GM12892 (cell line): ENCODE data around the gene IL17REL.

Source experiments
- POLR2A ChIP-seq: IDR thresholded peaks from 2 replicates; pipeline ENCODE4 v1.6.1; 2011; ENCODE audit warnings: low read depth, low read length, control low read depth
- POLR2AphosphoS5 ChIP-seq: IDR thresholded peaks from 2 replicates; pipeline ENCODE4 v1.6.1; 2011; ENCODE audit warnings: low read depth, low read length, control low read depth

GRCh38 chr22:49955581-49956417 is 56.8 kb downstream of the IL17REL start:
- TF ChIP-seq POLR2A (no peak), POLR2AphosphoS5 (no peak)
